Measurements from ENCODE around the gene TNNI3.
"Not testable (repeated sequence)": the region's sequence is repeated elsewhere in the genome, so short reads cannot be mapped to it uniquely, and the experiment has no call there.

Gene TNNI3

DNA sequence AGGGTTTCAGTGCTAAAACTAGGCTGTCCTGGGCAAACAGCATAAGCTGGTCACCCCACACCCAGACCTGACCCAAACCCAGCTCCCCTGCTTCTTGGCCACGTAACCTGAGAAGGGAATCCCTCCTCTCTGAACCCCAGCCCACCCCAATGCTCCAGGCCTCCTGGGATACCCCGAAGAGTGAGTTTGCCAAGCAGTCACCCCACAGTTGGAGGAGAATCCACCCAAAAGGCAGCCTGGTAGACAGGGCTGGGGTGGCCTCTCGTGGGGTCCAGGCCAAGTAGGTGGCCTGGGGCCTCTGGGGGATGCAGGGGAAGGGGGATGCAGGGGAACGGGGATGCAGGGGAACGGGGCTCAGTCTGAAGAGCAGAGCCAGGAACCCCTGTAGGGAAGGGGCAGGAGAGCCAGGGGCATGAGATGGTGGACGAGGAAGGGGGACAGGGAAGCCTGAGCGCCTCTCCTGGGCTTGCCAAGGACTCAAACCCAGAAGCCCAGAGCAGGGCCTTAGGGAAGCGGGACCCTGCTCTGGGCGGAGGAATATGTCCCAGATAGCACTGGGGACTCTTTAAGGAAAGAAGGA, 42.9 kb downstream of the TNNI3 start:
- DNase-seq (ENCODE audit: low read depth in 2 of 2, low spot score in 1 of 2), result no peak

GRCh38 chr19:55113570-55114039, 43.9 kb downstream of the TNNI3 start:
- DNase-seq (ENCODE audit: low read depth in 2 of 2, low spot score in 1 of 2), result no peak

- DNase-seq (ENCODE audit: low read depth in 2 of 2, low spot score in 1 of 2), result no peak
Observed at GRCh38 chr19:55112777-55113569, 44.6 kb downstream of the TNNI3 start.

DNA sequence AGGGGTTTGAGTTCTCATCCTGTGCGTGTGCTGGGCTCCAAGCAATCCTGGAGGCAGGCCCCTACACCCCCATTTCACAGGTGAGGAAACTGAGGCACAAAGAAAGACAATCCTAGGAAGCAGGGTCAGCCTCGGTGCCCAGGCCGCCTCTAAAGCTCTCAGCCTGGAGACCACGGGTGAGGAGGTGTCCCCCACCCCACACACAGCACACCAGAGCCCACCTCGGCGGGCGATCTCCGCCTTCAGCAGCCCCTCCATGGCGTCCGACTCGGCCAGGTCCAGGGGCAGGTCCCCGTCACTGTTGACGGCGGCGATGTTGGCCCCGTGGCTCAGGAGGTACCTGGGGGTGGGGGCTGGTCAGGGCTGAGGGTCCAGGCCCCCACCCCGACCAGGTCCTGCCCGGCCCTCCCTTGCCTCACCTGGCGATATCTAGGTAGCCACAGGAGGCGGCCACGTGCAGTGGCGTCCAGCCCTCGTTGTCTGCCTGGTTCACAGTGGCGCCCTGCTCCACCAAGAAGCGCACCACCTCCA, 45.2 kb downstream of the TNNI3 start:
- DNase-seq (ENCODE audit: low read depth in 2 of 2, low spot score in 1 of 2), result no peak

DNA sequence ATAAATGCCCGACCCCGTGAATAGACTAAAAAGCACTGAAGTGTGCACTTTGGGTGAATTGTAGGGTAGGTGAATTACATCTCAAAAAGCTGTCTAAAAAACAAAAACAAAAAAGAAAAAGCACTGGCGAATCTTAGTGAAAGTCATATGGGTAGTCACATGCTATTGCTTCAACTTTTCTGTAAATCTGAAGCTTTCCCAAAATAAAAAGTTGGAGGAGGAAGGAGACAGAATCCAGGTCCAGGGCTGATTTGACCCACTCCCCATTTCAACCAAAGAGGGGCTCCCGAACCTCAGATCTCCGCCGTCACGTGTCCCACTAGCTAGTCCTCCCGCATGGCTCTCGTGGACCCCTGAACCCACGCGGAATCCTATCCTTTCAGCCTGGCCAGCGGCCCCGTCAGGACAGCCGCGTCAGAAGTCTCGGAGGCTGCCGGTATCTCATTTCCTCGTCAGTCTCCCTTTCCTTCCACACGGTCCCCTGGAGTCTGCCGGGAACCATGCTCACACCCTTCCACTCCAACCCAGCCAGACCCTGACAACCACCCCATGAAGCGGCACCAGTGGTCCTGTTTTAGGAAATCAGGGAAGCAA, 46.2 kb downstream of the TNNI3 start:
- DNase-seq (ENCODE audit: low read depth in 2 of 2, low spot score in 1 of 2), result no peak

DNA sequence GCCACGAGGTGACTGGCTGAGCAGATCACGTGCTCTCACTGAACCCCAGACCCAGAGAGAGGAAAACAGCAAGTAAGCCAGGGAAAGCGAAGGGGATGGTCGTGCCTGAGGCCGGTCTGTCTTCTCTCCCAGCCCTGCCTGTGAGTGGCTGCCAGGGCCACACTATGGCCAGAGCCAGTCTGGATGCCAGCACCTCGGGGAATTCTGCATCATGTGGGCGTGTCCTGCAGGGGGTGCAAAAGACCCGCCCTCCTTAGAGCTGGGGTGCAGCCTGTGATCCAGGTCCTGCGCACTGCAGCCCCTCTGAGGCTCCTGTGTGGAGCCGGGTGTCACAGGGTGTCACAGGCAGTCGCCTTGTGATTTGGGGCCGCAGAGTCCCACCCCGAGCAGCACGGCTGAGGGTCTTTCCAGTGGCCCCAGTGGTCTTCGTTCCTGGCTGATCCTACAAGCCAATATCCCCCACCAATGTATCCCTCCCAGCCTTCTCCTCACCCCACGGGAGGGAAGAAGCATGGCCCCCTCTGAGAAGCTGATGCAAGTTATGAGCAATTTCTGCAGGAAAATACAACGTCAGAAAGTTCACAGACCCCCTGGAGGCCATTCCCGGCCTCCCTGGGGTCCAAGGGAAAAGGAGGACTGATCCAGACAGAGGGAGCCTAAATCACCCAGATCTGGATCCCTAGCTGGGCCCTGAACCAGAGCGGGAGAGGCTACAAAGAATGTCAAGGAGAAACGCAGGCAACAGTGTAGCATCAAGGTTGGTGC, 47.8 kb downstream of the TNNI3 start:
- no peak for DNase-seq (ENCODE audit: low read depth in 2 of 2, low spot score in 1 of 2)

- DNase-seq (ENCODE audit: low read depth in 2 of 2, low spot score in 1 of 2), result not testable (repeated sequence)
Observed at GRCh38 chr19:55107252-55107651, 50.3 kb downstream of the TNNI3 start.

DNA sequence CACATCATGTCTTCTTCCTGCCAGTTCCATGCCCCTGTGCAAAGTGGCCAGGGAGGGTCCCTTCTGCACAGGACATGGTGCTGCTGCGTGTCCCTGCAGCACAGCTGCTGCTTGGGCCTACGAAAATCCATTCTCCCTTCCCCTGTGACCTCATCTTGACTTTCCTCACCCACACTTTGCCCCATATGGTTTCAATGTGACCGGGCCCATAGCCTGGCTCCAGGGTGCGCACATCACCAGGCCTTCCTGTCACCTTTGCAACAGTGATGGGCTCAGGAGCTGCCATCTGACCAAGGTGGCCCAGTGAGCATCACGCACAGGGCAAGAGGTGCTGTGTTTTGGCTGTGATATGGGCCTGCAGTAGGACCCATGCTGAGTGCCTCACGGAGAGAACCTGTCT, 50.9 kb downstream of the TNNI3 start:
- DNase-seq (ENCODE audit: low read depth in 2 of 2, low spot score in 1 of 2), result no peak

- no peak for DNase-seq (ENCODE audit: low read depth in 2 of 2, low spot score in 1 of 2)
Observed at GRCh38 chr19:55105237-55105636, 52.3 kb downstream of the TNNI3 start.

- DNase-seq (ENCODE audit: low read depth in 2 of 2, low spot score in 1 of 2), result no peak
Observed at GRCh38 chr19:55103190-55103589, 54.3 kb downstream of the TNNI3 start.

Data from stimulated activated CD8-positive, alpha-beta memory T cell treated with anti-CD3 and anti-CD28 coated beads, Interleukin-4, amount 100 ng/mL, for 1 hour (primary cell).